Prostate gland (tissue), 2 donors: ENCODE data around the gene PCDHGC5. TPM values are rescaled to one million over a fixed set of nuclear protein-coding genes. Genes with fewer than 3 reads are reported as not detected.

Experiments
- DNase-seq: peaks from one replicate; pipeline ENCODE4 v3.0.0-alpha.2; 2019; ENCODE audit warnings: low spot score
- H3K27ac ChIP-seq, 2 donors: fragments of 200-600 bp; sonication (generic); 2 replicates each; pipeline ENCODE4 v1.5.1; 2017 to 2019
- H3K27me3 ChIP-seq: fragments of 200-600 bp; sonication (generic); replicated peaks from 2 replicates; pipeline ENCODE4 v1.5.1; 2019; ENCODE audit not compliant: insufficient read depth
- H3K36me3 ChIP-seq, 2 donors: fragments of 200-600 bp; sonication (generic); 1 replicate in 1 of 2; 2 replicates in 1 of 2; pipeline versions ENCODE4 v1.5.1 to v1.8.1; 2017 to 2019
- H3K4me1 ChIP-seq: fragments of 200-600 bp; sonication (generic); replicated peaks from 2 replicates; pipeline ENCODE4 v1.5.1; 2019
- H3K4me3 ChIP-seq, 2 donors: fragments of 200-600 bp; sonication (generic); 2 replicates each; pipeline ENCODE4 v1.5.1; 2017 to 2019
- H3K9me3 ChIP-seq: fragments of 200-600 bp; sonication (generic); 2 replicates; pipeline ENCODE4 v1.5.1; 2017
- POLR2A ChIP-seq: fragments of 450-650 bp; IDR thresholded peaks from one replicate; pipeline ENCODE4 v1.6.1; 2016; ENCODE audit warnings: antibody characterized with exemption, mild to moderate bottlenecking
- POLR2AphosphoS5 ChIP-seq: sonication (generic); formaldehyde crosslinking; IDR thresholded peaks from one replicate; pipeline ENCODE4 v1.6.1; 2017; ENCODE audit warnings: antibody characterized with exemption
- WGBS: methylation state at CpG from one replicate; pipeline ENCODE4 v1.1.5; 2018; 5-methylcytosine and 5-hydroxymethylcytosine counted together
- intact Hi-C: fragments of 100-400 bp; cut with DNase I; formaldehyde crosslinking; loops from one replicate; pipeline ENCODE4 v1.14.2; 2022
- total RNA-seq, 2 donors: library from RNA; depleted of rRNA; stranded (reverse); fragments of >200 nt; gene quantifications; one replicate each; pipeline ENCODE4 v1.1.0, GENCODE V29; 2016
- TF ChIP-seq, protein P1 (sequence below), 4 experiments: fragments of 200-600 bp in 2 of 4; fragments of 450-650 bp in 2 of 4; sonication (generic) in 2 of 4; IDR thresholded peaks; 1 replicate in 3 of 4; 2 replicates in 1 of 4; pipeline ENCODE4 v1.5.1; 2016 to 2019; ENCODE audit warnings: antibody characterized with exemption in 4 of 4, mild to moderate bottlenecking in 2 of 4, moderate library complexity in 2 of 4

The PCDHGC5 gene
- total RNA-seq, 2 donors from 2014 or later: 0.96 to 2.7 TPM

DNA sequence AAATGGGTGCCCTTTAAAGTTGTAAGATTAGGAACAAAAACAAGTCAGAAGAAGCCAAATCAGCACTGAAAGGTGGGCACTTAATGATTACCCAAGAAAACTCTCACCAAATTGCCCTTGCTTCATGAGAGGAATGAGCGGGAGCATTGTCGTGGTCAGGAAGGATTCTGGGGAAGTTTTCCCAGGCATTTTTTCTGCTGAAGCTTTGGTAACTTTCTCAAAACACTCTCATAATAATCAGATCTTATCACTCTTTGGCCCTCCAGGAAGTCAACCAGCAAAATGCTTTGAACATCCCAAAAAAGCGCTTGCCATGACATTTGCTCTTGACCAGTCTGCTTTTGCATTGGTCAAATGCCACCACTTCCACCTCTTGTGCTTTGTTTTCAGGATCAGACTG lies 23.5 kb upstream of the PCDHGC5 start:
- Histone ChIP-seq H3K4me3 (no peak overlapping the region), H3K4me1 (no peaks in the 10 kb centered on the region), H3K9me3 (no peaks in the 10 kb centered on the region), H3K27ac (no peak overlapping the region), H3K27me3 (no peaks in the 10 kb centered on the region), H3K36me3 (no peaks in the 10 kb centered on the region)
- no peak for TF ChIP-seq POLR2A
- TF ChIP-seq, protein P1, sequence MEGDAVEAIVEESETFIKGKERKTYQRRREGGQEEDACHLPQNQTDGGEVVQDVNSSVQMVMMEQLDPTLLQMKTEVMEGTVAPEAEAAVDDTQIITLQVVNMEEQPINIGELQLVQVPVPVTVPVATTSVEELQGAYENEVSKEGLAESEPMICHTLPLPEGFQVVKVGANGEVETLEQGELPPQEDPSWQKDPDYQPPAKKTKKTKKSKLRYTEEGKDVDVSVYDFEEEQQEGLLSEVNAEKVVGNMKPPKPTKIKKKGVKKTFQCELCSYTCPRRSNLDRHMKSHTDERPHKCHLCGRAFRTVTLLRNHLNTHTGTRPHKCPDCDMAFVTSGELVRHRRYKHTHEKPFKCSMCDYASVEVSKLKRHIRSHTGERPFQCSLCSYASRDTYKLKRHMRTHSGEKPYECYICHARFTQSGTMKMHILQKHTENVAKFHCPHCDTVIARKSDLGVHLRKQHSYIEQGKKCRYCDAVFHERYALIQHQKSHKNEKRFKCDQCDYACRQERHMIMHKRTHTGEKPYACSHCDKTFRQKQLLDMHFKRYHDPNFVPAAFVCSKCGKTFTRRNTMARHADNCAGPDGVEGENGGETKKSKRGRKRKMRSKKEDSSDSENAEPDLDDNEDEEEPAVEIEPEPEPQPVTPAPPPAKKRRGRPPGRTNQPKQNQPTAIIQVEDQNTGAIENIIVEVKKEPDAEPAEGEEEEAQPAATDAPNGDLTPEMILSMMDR (IDR thresholded peaks at IDR 0.05): no peak
- TF ChIP-seq POLR2AphosphoS5: no peak
- WGBS: 90% methylated on average over 3 of the region's 3 CpGs
- intact Hi-C loops: no loop called here
- DNase-seq: no peak

DNA sequence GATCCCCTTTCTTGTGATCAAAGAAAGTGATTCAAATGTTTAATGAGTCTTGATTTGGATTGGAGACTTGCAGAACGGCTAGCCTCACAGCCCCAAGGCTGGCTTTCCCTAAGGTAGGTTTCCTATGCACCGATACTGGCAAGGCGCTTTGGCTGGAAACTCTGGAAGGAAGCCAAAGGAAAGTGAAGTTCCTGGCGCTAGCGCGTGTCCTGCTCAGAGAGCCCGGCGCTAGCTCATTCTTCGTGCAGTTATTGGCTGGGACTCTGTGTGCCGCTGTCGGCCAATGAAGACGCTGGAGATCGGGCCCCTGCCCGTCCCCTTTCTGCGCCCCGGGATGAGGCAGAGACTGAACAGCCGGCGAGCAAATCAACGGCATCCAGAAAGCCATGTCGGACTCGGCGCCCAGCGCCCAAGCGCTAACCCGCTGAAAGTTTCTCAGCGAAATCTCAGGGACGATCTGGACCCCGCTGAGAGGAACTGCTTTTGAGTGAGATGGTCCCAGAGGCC lies 13.2 kb upstream of the PCDHGC5 start, which contains the start of gene PCDHGC3:
TSS of gene PCDHGC3 (plus strand) at position 342 of the 507 bp plus-strand sequence. CDS start at position 493, 151 bp downstream.
- Histone ChIP-seq H3K4me1 (peaks cover 2% of the 10 kb centered on the region), H3K4me3 (peak within 1 kb of the TSS; percentile 46 to 50), H3K36me3 (no peaks in the 10 kb centered on the region), H3K27me3 (no peaks in the 10 kb centered on the region), H3K27ac (peak within 1 kb of the TSS; percentile 88), H3K9me3 (no peaks in the 10 kb centered on the region)
- intact Hi-C loops: loop anchor here (1.0 to 5.0 kb wide), 3 partner anchors 37 to 83 kb away; no protein-coding TSS in a partner anchor
- TF ChIP-seq POLR2A (peak; percentile 56), POLR2AphosphoS5 (peak; percentile 90)
- TF ChIP-seq, protein P1 (IDR thresholded peaks at IDR 0.05): peak in 3 of 4 experiments; percentile 46 to 62 (median 59)
- WGBS: under 1% methylated on average over 28 of the region's 28 CpGs
- peak; percentile 94 for DNase-seq

DNA sequence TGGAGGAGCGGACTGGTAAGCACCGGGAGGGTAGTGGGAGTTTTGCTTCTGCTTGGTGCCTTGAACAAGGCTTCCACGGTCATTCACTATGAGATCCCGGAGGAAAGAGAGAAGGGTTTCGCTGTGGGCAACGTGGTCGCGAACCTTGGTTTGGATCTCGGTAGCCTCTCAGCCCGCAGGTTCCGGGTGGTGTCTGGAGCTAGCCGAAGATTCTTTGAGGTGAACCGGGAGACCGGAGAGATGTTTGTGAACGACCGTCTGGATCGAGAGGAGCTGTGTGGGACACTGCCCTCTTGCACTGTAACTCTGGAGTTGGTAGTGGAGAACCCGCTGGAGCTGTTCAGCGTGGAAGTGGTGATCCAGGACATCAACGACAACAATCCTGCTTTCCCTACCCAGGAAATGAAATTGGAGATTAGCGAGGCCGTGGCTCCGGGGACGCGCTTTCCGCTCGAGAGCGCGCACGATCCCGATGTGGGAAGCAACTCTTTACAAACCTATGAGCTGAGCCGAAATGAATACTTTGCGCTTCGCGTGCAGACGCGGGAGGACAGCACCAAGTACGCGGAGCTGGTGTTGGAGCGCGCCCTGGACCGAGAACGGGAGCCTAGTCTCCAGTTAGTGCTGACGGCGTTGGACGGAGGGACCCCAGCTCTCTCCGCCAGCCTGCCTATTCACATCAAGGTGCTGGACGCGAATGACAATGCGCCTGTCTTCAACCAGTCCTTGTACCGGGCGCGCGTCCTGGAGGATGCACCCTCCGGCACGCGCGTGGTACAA lies 12.6 kb upstream of the PCDHGC5 start:
- intact Hi-C loops: loop anchor here (2.0 to 5.0 kb wide), 2 partner anchors 36 to 82 kb away; no protein-coding TSS in a partner anchor
- peak; percentile 68 for DNase-seq

DNA sequence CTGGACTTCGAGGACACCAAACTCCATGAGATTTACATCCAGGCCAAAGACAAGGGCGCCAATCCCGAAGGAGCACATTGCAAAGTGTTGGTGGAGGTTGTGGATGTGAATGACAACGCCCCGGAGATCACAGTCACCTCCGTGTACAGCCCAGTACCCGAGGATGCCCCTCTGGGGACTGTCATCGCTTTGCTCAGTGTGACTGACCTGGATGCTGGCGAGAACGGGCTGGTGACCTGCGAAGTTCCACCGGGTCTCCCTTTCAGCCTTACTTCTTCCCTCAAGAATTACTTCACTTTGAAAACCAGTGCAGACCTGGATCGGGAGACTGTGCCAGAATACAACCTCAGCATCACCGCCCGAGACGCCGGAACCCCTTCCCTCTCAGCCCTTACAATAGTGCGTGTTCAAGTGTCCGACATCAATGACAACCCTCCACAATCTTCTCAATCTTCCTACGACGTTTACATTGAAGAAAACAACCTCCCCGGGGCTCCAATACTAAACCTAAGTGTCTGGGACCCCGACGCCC lies 11.8 kb upstream of the PCDHGC5 start:
- WGBS: 34% methylated on average over 24 of the region's 24 CpGs
- DNase-seq: no peak
- peaks cover 2% of the 10 kb centered on the region for H3K4me1 ChIP-seq
- H3K4me3 ChIP-seq: peak overlapping the region; percentile 46 to 50
- H3K9me3 ChIP-seq: no peaks in the 10 kb centered on the region
- TF ChIP-seq, protein P1 (IDR thresholded peaks at IDR 0.05): no peak
- TF ChIP-seq POLR2A: no peak
- no peak for TF ChIP-seq POLR2AphosphoS5
- peak overlapping the region; percentile 88 for H3K27ac ChIP-seq
- no peaks in the 10 kb centered on the region for H3K36me3 ChIP-seq
- intact Hi-C loops: loop anchor here (2.0 to 5.0 kb wide), 2 partner anchors 35 to 82 kb away; no protein-coding TSS in a partner anchor
- no peaks in the 10 kb centered on the region for H3K27me3 ChIP-seq

More for the DNA sequence above, 12.6 kb upstream of the PCDHGC5 start:
- Histone ChIP-seq H3K4me3 (peak overlapping the region; percentile 46 to 50), H3K9me3 (no peaks in the 10 kb centered on the region), H3K4me1 (peaks cover 2% of the 10 kb centered on the region), H3K36me3 (no peaks in the 10 kb centered on the region), H3K27me3 (no peaks in the 10 kb centered on the region), H3K27ac (peak overlapping the region; percentile 88)
- TF ChIP-seq, protein P1 (IDR thresholded peaks at IDR 0.05): no peak
- TF ChIP-seq POLR2A (peak; percentile 21), POLR2AphosphoS5 (peak; percentile 34)
- WGBS: under 1% methylated on average over 52 of the region's 58 CpGs
